Esophagus squamous epithelium (tissue), 5 donors: ENCODE measurements around the gene INTS15. TPM values are rescaled to one million over a fixed set of nuclear protein-coding genes. Genes with fewer than 3 reads are reported as not detected.

Experiments used
- DNase-seq: peaks from one replicate; lab custom pipeline; 2025; lab: John Stamatoyannopoulos, UW
- H3K27ac ChIP-seq, 4 donors: fragments of 200-600 bp; sonication (generic); one replicate each; pipeline ENCODE4 v1.5.1; 2016 to 2019; ENCODE audit warnings: mild to moderate bottlenecking in 1 of 4
- H3K27me3 ChIP-seq, 4 donors: fragments of 200-600 bp; sonication (generic); 1 replicate in 3 of 4; 2 replicates in 1 of 4; pipeline versions ENCODE4 v1.5.1 to v1.6.0; 2017 to 2021; ENCODE audit warnings: antibody characterized with exemption in 1 of 4
- H3K36me3 ChIP-seq, 3 donors: fragments of 200-600 bp; sonication (generic); one replicate each; pipeline ENCODE4 v1.5.1; 2016 to 2019
- H3K4me1 ChIP-seq, 3 donors: fragments of 200-600 bp; sonication (generic); one replicate each; pipeline ENCODE4 v1.5.1; 2017 to 2019
- H3K4me3 ChIP-seq, 4 donors: fragments of 200-600 bp; sonication (generic); 1 replicate in 3 of 4; 2 replicates in 1 of 4; pipeline ENCODE4 v1.5.1; 2016 to 2019; ENCODE audit warnings: mild to moderate bottlenecking in 2 of 4, moderate library complexity in 1 of 4
- H3K9me3 ChIP-seq, 3 donors: fragments of 200-600 bp; sonication (generic); one replicate each; pipeline ENCODE4 v1.5.1; 2016 to 2019
- CTCF ChIP-seq, 6 experiments: fragments of 450-650 bp in 4 of 6; fragments of 200-600 bp in 2 of 6; sonication (generic) in 2 of 6; IDR thresholded peaks; one replicate each; pipeline ENCODE4 v1.5.1; 2016 to 2019; ENCODE audit warnings: antibody characterized with exemption in 6 of 6, mild to moderate bottlenecking in 4 of 6, moderate library complexity in 4 of 6
- POLR2A ChIP-seq, 4 donors: fragments of 450-650 bp; IDR thresholded peaks; one replicate each; pipeline ENCODE4 v1.6.1; 2017; ENCODE audit warnings: antibody characterized with exemption in 4 of 4, mild to moderate bottlenecking in 4 of 4, moderate library complexity in 3 of 4
- WGBS, 2 donors: methylation state at CpG; one replicate each; pipeline ENCODE4 v1.1.5; 2018; 5-methylcytosine and 5-hydroxymethylcytosine counted together
- intact Hi-C: fragments of 100-400 bp; cut with DNase I; formaldehyde crosslinking; loops from one replicate; pipeline ENCODE4 v1.15.0; 2022
- total RNA-seq, 4 donors: library from RNA; depleted of rRNA; stranded (reverse); fragments of >200 nt; gene quantifications; one replicate each; pipeline ENCODE4 v1.1.0, GENCODE V29; 2016
- donor health status: DM: yes; HTN: yes; CAD: no.

The INTS15 gene
- 10 to 100 TPM in 3 of 4 donors, 1 to 10 TPM in 1; 9.2 to 21.9 (median 14.8) TPM for total RNA-seq

GRCh38 chr7:6589829-6590644 lies at the start of gene INTS15:
Gene INTS15, plus strand, starts transcription at chr7:6590021. Its CDS starts 263 bp downstream, at chr7:6590284.
- TF ChIP-seq CTCF (IDR thresholded peaks at IDR 0.05), result peak; percentile 43 to 99 (median 96)
- TF ChIP-seq POLR2A (IDR thresholded peaks at IDR 0.05), result peak in 2 of 4 donors; percentile 72 to 77
- WGBS, 2 donors, result 0% methylated on average over 1 of the region's 107 CpGs

GRCh38 chr7:6542368-6542767 lies 47.5 kb upstream of the INTS15 start:
- H3K36me3 ChIP-seq, result no peaks in the 10 kb centered on the region
- TF ChIP-seq CTCF (IDR thresholded peaks at IDR 0.05), result no peak
- no peak for TF ChIP-seq POLR2A (IDR thresholded peaks at IDR 0.05)
- no peak overlapping the region for H3K27ac ChIP-seq
- H3K4me3 ChIP-seq, result no peak overlapping the region
- intact Hi-C loops, result no loop called here
- no peaks in the 10 kb centered on the region for H3K4me1 ChIP-seq
- WGBS, 2 donors, result 69 to 71% methylated on average over 1 of the region's 1 CpG
- H3K27me3 ChIP-seq, result peaks cover 0 to 31% (median 1%) of the 10 kb centered on the region in 4 donors
- no peak for DNase-seq
- no peaks in the 10 kb centered on the region for H3K9me3 ChIP-seq

More at GRCh38 chr7:6589829-6590644, at the start of gene INTS15:
- intact Hi-C loops, result no loop called here
- peaks cover 7 to 76% (median 15%) of the 10 kb centered on the region in 3 donors for H3K36me3 ChIP-seq
- H3K9me3 ChIP-seq, result no peaks in the 10 kb centered on the region
- DNase-seq, result no peak
- peak within 1 kb of the TSS; percentile 81 to 95 (median 88) for H3K27ac ChIP-seq
- peak within 1 kb of the TSS; percentile 62 to 95 (median 82) for H3K4me3 ChIP-seq
- H3K27me3 ChIP-seq, result no peaks in the 10 kb centered on the region
- peaks cover 15 to 25% (median 18%) of the 10 kb centered on the region in 3 donors for H3K4me1 ChIP-seq

GRCh38 chr7:6545398-6546126 lies 44.3 kb upstream of the INTS15 start:
- DNase-seq, result no peak
- Histone ChIP-seq H3K9me3 (no peaks in the 10 kb centered on the region), H3K36me3 (no peaks in the 10 kb centered on the region), H3K4me1 (no peaks in the 10 kb centered on the region), H3K27me3 (no peaks in the 10 kb centered on the region), H3K4me3 (no peak overlapping the region), H3K27ac (no peak overlapping the region)
- 70% methylated on average over 14 to 15 of the region's 22 CpGs for WGBS, 2 donors
- no peak for TF ChIP-seq CTCF (IDR thresholded peaks at IDR 0.05)
- no peak for TF ChIP-seq POLR2A (IDR thresholded peaks at IDR 0.05)
- intact Hi-C loops, result no loop called here

- WGBS, 2 donors, result 55 to 62% methylated on average over 10 of the region's 12 CpGs
- no peak for TF ChIP-seq POLR2A (IDR thresholded peaks at IDR 0.05)
- TF ChIP-seq CTCF (IDR thresholded peaks at IDR 0.05), result no peak
- H3K4me3 ChIP-seq, result no peak overlapping the region
- no peaks in the 10 kb centered on the region for H3K4me1 ChIP-seq
- no peaks in the 10 kb centered on the region for H3K9me3 ChIP-seq
- no peak for DNase-seq
- H3K27ac ChIP-seq, result no peak overlapping the region
- H3K27me3 ChIP-seq, result no peaks in the 10 kb centered on the region
- H3K36me3 ChIP-seq, result no peaks in the 10 kb centered on the region
- intact Hi-C loops, result no loop called here
These were observed 43.1 kb upstream of the INTS15 start for GRCh38 chr7:6546498-6547251.
